ENCODE measurements around the gene LDHB.

LDHB gene

GRCh38 chr12:21704847-21705246 lies 47.2 kb upstream of the LDHB start (continued):
- TF ChIP-seq, protein P1, sequence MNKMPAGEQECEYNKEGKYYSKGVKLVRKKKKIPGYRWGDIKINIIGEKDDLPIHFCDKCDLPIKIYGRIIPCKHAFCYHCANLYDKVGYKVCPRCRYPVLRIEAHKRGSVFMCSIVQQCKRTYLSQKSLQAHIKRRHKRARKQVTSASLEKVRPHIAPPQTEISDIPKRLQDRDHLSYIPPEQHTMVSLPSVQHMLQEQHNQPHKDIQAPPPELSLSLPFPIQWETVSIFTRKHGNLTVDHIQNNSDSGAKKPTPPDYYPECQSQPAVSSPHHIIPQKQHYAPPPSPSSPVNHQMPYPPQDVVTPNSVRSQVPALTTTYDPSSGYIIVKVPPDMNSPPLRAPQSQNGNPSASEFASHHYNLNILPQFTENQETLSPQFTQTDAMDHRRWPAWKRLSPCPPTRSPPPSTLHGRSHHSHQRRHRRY (tag by site-specific recombination; IDR thresholded peaks at IDR 0.05): no peak
- TF ChIP-seq ZNF10 (tag by site-specific recombination; IDR thresholded peaks at IDR 0.05) (no peak), ZIC2 (tag by site-specific recombination; IDR thresholded peaks at IDR 0.05) (no peak)

DNA sequence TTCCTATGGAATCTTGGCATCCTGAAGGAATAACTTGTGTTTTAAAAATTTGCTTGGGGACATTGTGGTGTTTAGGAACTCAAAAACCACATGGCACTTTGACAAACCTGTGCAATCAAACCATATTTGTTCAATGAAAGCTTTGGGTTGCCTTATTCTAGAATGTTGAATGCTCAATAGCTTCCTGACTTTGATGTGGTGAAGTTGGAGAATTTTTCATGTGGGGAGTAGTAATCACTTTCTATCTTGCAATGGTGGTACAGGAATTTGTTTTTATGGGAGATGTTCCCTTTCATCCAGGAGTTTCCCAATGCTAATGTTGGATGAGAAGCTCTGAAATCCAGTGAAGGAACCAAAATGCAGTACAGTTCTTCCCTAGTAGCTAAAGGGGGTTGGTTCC lies 42.2 kb upstream of the LDHB start:
- ChIA-PET CTCF (interaction anchor here (0.6 to 2.8 kb wide), 4 partner anchors 289 to 743 kb away, joined by 4 to 14 read pairs (median 11); no protein-coding TSS in a partner anchor), POLR2A (no interaction called here)
- H3K27ac ChIP-seq (ENCODE audit: extremely low read depth, low read depth, low read length): no peak overlapping the region
- H3K4me1 ChIP-seq (ENCODE audit: control insufficient read depth, insufficient read depth, low read length): no peaks in the 10 kb centered on the region
- no peaks in the 10 kb centered on the region for H3K36me3 ChIP-seq (ENCODE audit: control insufficient read depth in 2 of 2, insufficient read depth in 1 of 2, low read length in 2 of 2)
- no peaks in the 10 kb centered on the region for H3K9me3 ChIP-seq (ENCODE audit: control insufficient read depth, insufficient read depth, low read depth, low read length)
- TF ChIP-seq ZNF624 (tag by site-specific recombination; IDR thresholded peaks at IDR 0.05) (no peak), MEIS1 (CRISPR knock-in tag; IDR thresholded peaks at IDR 0.05; ENCODE audit: borderline replicate concordance) (no peak), SCRT1 (tag by site-specific recombination; IDR thresholded peaks at IDR 0.05; ENCODE audit: borderline replicate concordance) (no peak), ZNF335 (tag by site-specific recombination; conservative IDR thresholded peaks at IDR 0.05) (no peak), GLI4 (tag by site-specific recombination; IDR thresholded peaks at IDR 0.05) (no peak), ZNF629 (tag by site-specific recombination; IDR thresholded peaks at IDR 0.05) (no peak), ZNF623 (tag by site-specific recombination; IDR thresholded peaks at IDR 0.05) (no peak), RBAK (tag by site-specific recombination; IDR thresholded peaks at IDR 0.05) (no peak), ZFP37 (tag by site-specific recombination; IDR thresholded peaks at IDR 0.05) (no peak), ZNF404 (tag by site-specific recombination; IDR thresholded peaks at IDR 0.05) (no peak), ZNF394 (tag by site-specific recombination; IDR thresholded peaks at IDR 0.05; ENCODE audit: borderline replicate concordance) (no peak), ZNF140 (tag by site-specific recombination; IDR thresholded peaks at IDR 0.05) (no peak), ZNF571 (tag by site-specific recombination; IDR thresholded peaks at IDR 0.05) (no peak), GLIS1 (tag by site-specific recombination; IDR thresholded peaks at IDR 0.05) (no peak), HIC1 (tag by site-specific recombination; IDR thresholded peaks at IDR 0.05) (no peak), SP3 (tag by site-specific recombination; IDR thresholded peaks at IDR 0.05) (no peak), ZNF112 (tag by site-specific recombination; IDR thresholded peaks at IDR 0.05) (no peak)
- TF ChIP-seq, protein P2, sequence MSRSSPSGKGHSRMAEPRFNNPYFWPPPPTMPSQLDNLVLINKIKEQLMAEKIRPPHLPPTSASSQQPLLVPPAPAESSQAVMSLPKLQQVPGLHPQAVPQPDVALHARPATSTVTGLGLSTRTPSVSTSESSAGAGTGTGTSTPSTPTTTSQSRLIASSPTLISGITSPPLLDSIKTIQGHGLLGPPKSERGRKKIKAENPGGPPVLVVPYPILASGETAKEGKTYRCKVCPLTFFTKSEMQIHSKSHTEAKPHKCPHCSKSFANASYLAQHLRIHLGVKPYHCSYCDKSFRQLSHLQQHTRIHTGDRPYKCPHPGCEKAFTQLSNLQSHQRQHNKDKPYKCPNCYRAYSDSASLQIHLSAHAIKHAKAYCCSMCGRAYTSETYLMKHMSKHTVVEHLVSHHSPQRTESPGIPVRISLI (tag by site-specific recombination; IDR thresholded peaks at IDR 0.05): no peak
- TF ChIP-seq, protein P3, sequence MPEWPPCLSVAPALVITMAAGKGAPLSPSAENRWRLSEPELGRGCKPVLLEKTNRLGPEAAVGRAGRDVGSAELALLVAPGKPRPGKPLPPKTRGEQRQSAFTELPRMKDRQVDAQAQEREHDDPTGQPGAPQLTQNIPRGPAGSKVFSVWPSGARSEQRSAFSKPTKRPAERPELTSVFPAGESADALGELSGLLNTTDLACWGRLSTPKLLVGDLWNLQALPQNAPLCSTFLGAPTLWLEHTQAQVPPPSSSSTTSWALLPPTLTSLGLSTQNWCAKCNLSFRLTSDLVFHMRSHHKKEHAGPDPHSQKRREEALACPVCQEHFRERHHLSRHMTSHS (tag by site-specific recombination; IDR thresholded peaks at IDR 0.05): no peak
- H3K4me3 ChIP-seq (ENCODE audit: low read depth, low read length): no peak overlapping the region
